Neural cell (in vitro differentiated cells): ENCODE results near the gene PCMTD2. TPM values are rescaled to one million over a fixed set of nuclear protein-coding genes. Genes with fewer than 3 reads are reported as not detected.

Experiments
- H2AFZ ChIP-seq: fragments of 200-600, 300-800 bp; sonication (generic), shearing (Covaris generic); 2 replicates; pipeline ENCODE4 v1.6.0; 2014; ENCODE audit warnings: low read depth, mild to moderate bottlenecking, antibody characterized with exemption, low read length, moderate library complexity
- H3F3A ChIP-seq: fragments of 200-600 bp; shearing (Covaris generic); 2 replicates; pipeline ENCODE4 v1.6.1; 2016; ENCODE audit warnings: mild to moderate bottlenecking, moderate library complexity, mixed read lengths, antibody characterized with exemption, low read length; ENCODE audit not compliant: insufficient read depth, poor library complexity, severe bottlenecking
- H3K27ac ChIP-seq: fragments of 200-600, 300-800 bp; sonication (generic), shearing (Covaris generic); 2 replicates; pipeline ENCODE4 v1.5.1; 2014; ENCODE audit warnings: mild to moderate bottlenecking, low read length, moderate library complexity
- H3K27me3 ChIP-seq: fragments of 300-800, 200-600 bp; sonication (generic), shearing (Covaris generic); 2 replicates; pipeline ENCODE4 v1.6.0; 2014; ENCODE audit warnings: mild to moderate bottlenecking, low read depth, low read length, moderate library complexity; ENCODE audit not compliant: insufficient read depth
- H3K36me3 ChIP-seq: fragments of 300-800, 200-600 bp; sonication (generic), shearing (Covaris generic); 2 replicates; pipeline ENCODE4 v1.5.1; 2014; ENCODE audit warnings: mild to moderate bottlenecking, antibody characterized with exemption, low read length, moderate library complexity; ENCODE audit not compliant: insufficient read depth
- H3K4me2 ChIP-seq: fragments of 300-800, 200-600 bp; sonication (generic), shearing (Covaris generic); 2 replicates; pipeline ENCODE4 v1.6.0; 2014; ENCODE audit warnings: mild to moderate bottlenecking, low read length
- H3K4me3 ChIP-seq: fragments of 300-800, 200-600 bp; sonication (generic), shearing (Covaris generic); 2 replicates; pipeline ENCODE4 v1.5.1; 2014; ENCODE audit warnings: mild to moderate bottlenecking, low read length, moderate library complexity
- H3K79me2 ChIP-seq: fragments of 200-600 bp; shearing (Covaris generic); replicated peaks from 2 replicates; pipeline ENCODE4 v1.6.0; 2014; ENCODE audit warnings: mild to moderate bottlenecking, low read length, moderate library complexity; ENCODE audit not compliant: insufficient read depth
- H3K9ac ChIP-seq: fragments of 300-800, 200-600 bp; sonication (generic), shearing (Covaris generic); 2 replicates; pipeline ENCODE4 v1.6.1; 2016; ENCODE audit warnings: mild to moderate bottlenecking, low read length, mixed read lengths
- H3K9me2 ChIP-seq: fragments of 200-600 bp; shearing (Covaris generic); 2 replicates; pipeline ENCODE4 v1.6.1; 2016; ENCODE audit warnings: mild to moderate bottlenecking, low read length, mixed read lengths; ENCODE audit not compliant: insufficient read depth
- H3K9me3 ChIP-seq: fragments of 200-600, 300-800 bp; sonication (generic), shearing (Covaris generic); 2 replicates; pipeline ENCODE4 v1.6.1; 2016; ENCODE audit warnings: mild to moderate bottlenecking, mixed run types, low read length, moderate library complexity, mixed read lengths
- H4K20me1 ChIP-seq: fragments of 200-600 bp; shearing (Covaris generic); 2 replicates; pipeline ENCODE4 v1.6.1; 2016; ENCODE audit warnings: mild to moderate bottlenecking, mixed run types; ENCODE audit not compliant: insufficient read depth
- CTCF ChIP-seq: fragments of 450-650 bp; IDR thresholded peaks from 2 replicates; pipeline ENCODE4 v1.5.1; 2014; ENCODE audit warnings: antibody characterized with exemption, mild to moderate bottlenecking, moderate library complexity; ENCODE audit not compliant: poor library complexity, severe bottlenecking
- EP300 ChIP-seq: fragments of 450-650 bp; conservative IDR thresholded peaks from 2 replicates; pipeline ENCODE4 v1.6.1; 2014; ENCODE audit warnings: antibody characterized with exemption, mild to moderate bottlenecking, moderate library complexity; ENCODE audit not compliant: poor library complexity, severe bottlenecking
- EZH2 ChIP-seq: fragments of 200-600, 300-800 bp; shearing (Covaris generic), sonication (generic); IDR thresholded peaks from 2 replicates; pipeline ENCODE4 v1.6.1; 2014; ENCODE audit warnings: antibody characterized with exemption, low read length, borderline replicate concordance, mild to moderate bottlenecking; ENCODE audit not compliant: insufficient read depth, poor library complexity, severe bottlenecking
- MXI1 ChIP-seq: fragments of 450-650 bp; conservative IDR thresholded peaks from 2 replicates; pipeline ENCODE4 v1.6.1; 2014; ENCODE audit warnings: antibody characterized with exemption, mild to moderate bottlenecking; ENCODE audit not compliant: poor library complexity, severe bottlenecking
- POLR2AphosphoS5 ChIP-seq: IDR thresholded peaks from 2 replicates; pipeline ENCODE4 v1.6.1; 2012
- RAD21 ChIP-seq: fragments of 450-650 bp; conservative IDR thresholded peaks from 2 replicates; pipeline ENCODE4 v1.6.1; 2014; ENCODE audit warnings: antibody characterized with exemption, mild to moderate bottlenecking, moderate library complexity
- REST ChIP-seq: IDR thresholded peaks from 2 replicates; pipeline ENCODE4 v1.6.1; 2012; ENCODE audit warnings: borderline replicate concordance
- SMC3 ChIP-seq: fragments of 450-650 bp; conservative IDR thresholded peaks from 2 replicates; pipeline ENCODE4 v1.6.1; 2014; ENCODE audit warnings: antibody characterized with exemption, mild to moderate bottlenecking, moderate library complexity; ENCODE audit not compliant: poor library complexity
- TAF1 ChIP-seq: IDR thresholded peaks from 2 replicates; pipeline ENCODE4 v1.6.1; 2012; ENCODE audit warnings: low read depth
- polyA plus RNA-seq: library from polyadenylated mRNA; depleted of rRNA; stranded (reverse); fragments of >200 nt; gene quantifications from 2 replicates; pipeline ENCODE4 v1.2.3, GENCODE V29; 2014

PCMTD2 gene
- polyA plus RNA-seq, 1 donor from 2014 or later, result 270 TPM

GRCh38 chr20:64230461-64231145, 24.9 kb upstream of the PCMTD2 start:
- Histone ChIP-seq H3K27ac (no peak overlapping the region), H3K9me3 (no peaks in the 10 kb centered on the region), H3F3A (no peaks in the 10 kb centered on the region), H3K27me3 (no peaks in the 10 kb centered on the region), H3K9me2 (no peaks in the 10 kb centered on the region), H3K4me2 (no peak overlapping the region), H3K79me2 (no peaks in the 10 kb centered on the region), H2AFZ (no peak overlapping the region), H3K4me3 (no peak overlapping the region), H3K36me3 (peaks cover 9% of the 10 kb centered on the region), H3K9ac (no peak overlapping the region), H4K20me1 (no peaks in the 10 kb centered on the region)
- TF ChIP-seq CTCF (no peak), RAD21 (no peak), REST (no peak), TAF1 (no peak), EZH2 (no peak), EP300 (no peak), MXI1 (no peak), POLR2AphosphoS5 (no peak), SMC3 (no peak)

- Histone ChIP-seq H3K4me2 (no peak overlapping the region), H2AFZ (no peak overlapping the region), H3K4me3 (no peak overlapping the region), H3K9ac (no peak overlapping the region), H3F3A (no peaks in the 10 kb centered on the region), H3K79me2 (no peaks in the 10 kb centered on the region), H3K27me3 (no peaks in the 10 kb centered on the region), H4K20me1 (no peaks in the 10 kb centered on the region), H3K9me3 (no peaks in the 10 kb centered on the region), H3K27ac (no peak overlapping the region), H3K9me2 (no peaks in the 10 kb centered on the region), H3K36me3 (peaks cover 6% of the 10 kb centered on the region)
- TF ChIP-seq TAF1, result no peak
- no peak for TF ChIP-seq EP300
- TF ChIP-seq RAD21, result no peak
- TF ChIP-seq POLR2AphosphoS5, result no peak
- TF ChIP-seq MXI1, result no peak
- TF ChIP-seq EZH2, result no peak
Measured at GRCh38 chr20:64231621-64232550, 23.7 kb upstream of the PCMTD2 start.
